GM21619 (cell line): ENCODE results near the gene ARHGDIB.

Experiments used
- ATAC-seq: cut with Tn5 transposase; IDR thresholded peaks from one replicate; pipeline ENCODE4 v1.9.1; 2021; ENCODE audit not compliant: unreplicated experiment

ARHGDIB gene

GRCh38 chr12:14900521-14901227, 60.7 kb downstream of the ARHGDIB start:
- no peak for ATAC-seq

GRCh38 chr12:14896521-14897169, 64.8 kb downstream of the ARHGDIB start:
- no peak for ATAC-seq

- ATAC-seq, result no peak
Observed at GRCh38 chr12:14893506-14894250, 67.7 kb downstream of the ARHGDIB start.

- no peak for ATAC-seq
Observed at GRCh38 chr12:14892726-14893505, 68.5 kb downstream of the ARHGDIB start.
